ENCODE data around the gene ADCY3. TPM values are rescaled to one million over a fixed set of nuclear protein-coding genes. Genes with fewer than 3 reads are reported as not detected.

The ADCY3 gene
- total RNA-seq, 3 donors from 2014 or later: 29.3 to 89.1 (median 56.1) TPM

- Histone ChIP-seq H3K36me3 (no peaks in the 10 kb centered on the region), H3K4me3 (no peak overlapping the region), H3K27me3 (no peaks in the 10 kb centered on the region), H3K9me3 (no peaks in the 10 kb centered on the region), H3K27ac (no peak overlapping the region), H3K4me1 (no peaks in the 10 kb centered on the region)
- DNase-seq (ENCODE audit: low spot score in 2 of 2): no peak
- intact Hi-C loops (cut with DNase I; ENCODE audit: low total_unique reads): no loop called here
- no peak for TF ChIP-seq POLR2AphosphoS5 (IDR thresholded peaks at IDR 0.05)
- TF ChIP-seq, protein P1, sequence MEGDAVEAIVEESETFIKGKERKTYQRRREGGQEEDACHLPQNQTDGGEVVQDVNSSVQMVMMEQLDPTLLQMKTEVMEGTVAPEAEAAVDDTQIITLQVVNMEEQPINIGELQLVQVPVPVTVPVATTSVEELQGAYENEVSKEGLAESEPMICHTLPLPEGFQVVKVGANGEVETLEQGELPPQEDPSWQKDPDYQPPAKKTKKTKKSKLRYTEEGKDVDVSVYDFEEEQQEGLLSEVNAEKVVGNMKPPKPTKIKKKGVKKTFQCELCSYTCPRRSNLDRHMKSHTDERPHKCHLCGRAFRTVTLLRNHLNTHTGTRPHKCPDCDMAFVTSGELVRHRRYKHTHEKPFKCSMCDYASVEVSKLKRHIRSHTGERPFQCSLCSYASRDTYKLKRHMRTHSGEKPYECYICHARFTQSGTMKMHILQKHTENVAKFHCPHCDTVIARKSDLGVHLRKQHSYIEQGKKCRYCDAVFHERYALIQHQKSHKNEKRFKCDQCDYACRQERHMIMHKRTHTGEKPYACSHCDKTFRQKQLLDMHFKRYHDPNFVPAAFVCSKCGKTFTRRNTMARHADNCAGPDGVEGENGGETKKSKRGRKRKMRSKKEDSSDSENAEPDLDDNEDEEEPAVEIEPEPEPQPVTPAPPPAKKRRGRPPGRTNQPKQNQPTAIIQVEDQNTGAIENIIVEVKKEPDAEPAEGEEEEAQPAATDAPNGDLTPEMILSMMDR (IDR thresholded peaks at IDR 0.05): no peak
- TF ChIP-seq POLR2A (IDR thresholded peaks at IDR 0.05): no peak
Observed at GRCh38 chr2:24779116-24779515, 140.9 kb downstream of the ADCY3 start.

DNA sequence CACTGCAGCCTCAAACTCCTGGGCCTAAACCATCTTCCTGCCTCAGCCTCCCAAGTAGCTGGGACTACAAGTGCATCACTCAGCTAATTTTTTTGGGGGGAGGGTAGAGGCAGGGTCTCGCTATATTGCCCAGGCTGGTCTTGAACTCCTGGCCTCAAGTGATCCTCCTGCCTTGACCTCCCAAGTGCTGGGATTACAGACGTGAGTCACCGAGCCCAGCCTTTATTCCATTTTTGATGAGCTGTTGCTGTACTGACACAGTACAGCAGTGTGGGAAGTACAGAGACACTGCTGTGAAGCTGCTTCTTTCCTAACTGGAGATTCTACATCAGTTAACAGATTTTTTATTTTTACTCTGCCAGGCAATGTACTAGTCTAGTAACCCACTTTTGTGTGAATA lies 145.7 kb downstream of the ADCY3 start:
- Histone ChIP-seq H3K36me3 (no peaks in the 10 kb centered on the region), H3K4me1 (no peaks in the 10 kb centered on the region), H3K27ac (no peak overlapping the region), H3K9me3 (no peaks in the 10 kb centered on the region), H3K4me3 (no peak overlapping the region), H3K27me3 (no peaks in the 10 kb centered on the region)
- intact Hi-C loops (cut with DNase I; ENCODE audit: low total_unique reads): no loop called here
- DNase-seq (ENCODE audit: low spot score in 2 of 2): no peak
- no peak for TF ChIP-seq POLR2AphosphoS5 (IDR thresholded peaks at IDR 0.05)
- no peak for TF ChIP-seq POLR2A (IDR thresholded peaks at IDR 0.05)
- TF ChIP-seq, protein P1 (IDR thresholded peaks at IDR 0.05): no peak

- DNase-seq (ENCODE audit: low spot score in 2 of 2): no peak
- Histone ChIP-seq H3K36me3 (no peaks in the 10 kb centered on the region), H3K9me3 (no peaks in the 10 kb centered on the region), H3K27me3 (no peaks in the 10 kb centered on the region), H3K27ac (peak overlapping the region in 1 of 2 donors; percentile 5), H3K4me1 (no peaks in the 10 kb centered on the region), H3K4me3 (no peak overlapping the region)
- TF ChIP-seq POLR2AphosphoS5 (IDR thresholded peaks at IDR 0.05) (no peak), POLR2A (IDR thresholded peaks at IDR 0.05) (no peak)
- TF ChIP-seq, protein P1 (IDR thresholded peaks at IDR 0.05): no peak
- intact Hi-C loops (cut with DNase I; ENCODE audit: low total_unique reads): no loop called here
Observed at GRCh38 chr2:24771764-24772586, 148.1 kb downstream of the ADCY3 start.

DNA sequence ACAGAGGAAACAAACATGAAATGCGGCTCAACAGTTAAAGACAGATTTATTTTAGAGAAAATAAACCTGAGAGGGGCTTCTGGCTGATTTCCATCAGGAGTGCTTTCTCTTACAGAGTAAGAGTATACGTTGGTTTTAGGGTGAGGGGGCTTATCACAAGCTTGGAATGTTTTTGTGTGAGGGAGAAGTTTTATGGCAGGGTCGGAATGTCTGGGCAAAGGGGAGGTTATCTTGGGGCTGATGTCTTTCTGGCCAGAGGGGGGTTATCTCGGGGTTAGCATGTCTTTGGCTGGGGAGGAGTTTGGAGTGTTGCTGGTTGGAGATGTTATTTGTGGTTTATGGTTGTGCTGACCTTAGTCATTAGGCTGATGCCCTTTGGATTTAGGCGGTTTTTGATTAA lies 149.0 kb downstream of the ADCY3 start:
- TF ChIP-seq, protein P1 (IDR thresholded peaks at IDR 0.05): no peak
- TF ChIP-seq POLR2AphosphoS5 (IDR thresholded peaks at IDR 0.05) (no peak), POLR2A (IDR thresholded peaks at IDR 0.05) (no peak)
- intact Hi-C loops (cut with DNase I; ENCODE audit: low total_unique reads): no loop called here
- DNase-seq (ENCODE audit: low spot score in 2 of 2): no peak
- no peaks in the 10 kb centered on the region for H3K4me1 ChIP-seq
- H3K27me3 ChIP-seq: no peaks in the 10 kb centered on the region
- H3K9me3 ChIP-seq: no peaks in the 10 kb centered on the region
- H3K27ac ChIP-seq: no peak overlapping the region
- no peaks in the 10 kb centered on the region for H3K36me3 ChIP-seq
- H3K4me3 ChIP-seq: no peak overlapping the region

Other genes starting within 250 kb of the ADCY3 start
- gene PTRHD1, start 126.8 kb downstream of the ADCY3 start, total RNA-seq: 10 to 100 TPM; 19.3 to 38.8 (median 37.9) TPM
- gene CENPO, start 126.8 kb downstream of the ADCY3 start, total RNA-seq: 1 to 10 TPM; 1.6 to 4.2 (median 1.8) TPM
- gene DNAJC27, start 51.7 kb upstream of the ADCY3 start, total RNA-seq: 10 to 100 TPM in 2 of 3 donors, 1 to 10 TPM in 1; 5.1 to 12.6 (median 10.8) TPM
- under 1 TPM; 0.16 to 0.98 (median 0.73) TPM for gene EFR3B, start 121.8 kb upstream of the ADCY3 start, total RNA-seq
- gene POMC, start 248.3 kb upstream of the ADCY3 start, total RNA-seq: 10 to 100 TPM in 1 of 3 donors, 1 to 10 TPM in 2; 2.8 to 10.7 (median 2.9) TPM

Data from breast epithelium (tissue), 4 donors.